Stimulated activated CD4-positive, alpha-beta T cell treated with anti-CD3 and anti-CD28 coated beads, Interleukin-4, amount 100 ng/mL, for 1 hour (primary cell): ENCODE data around the gene OPCML.

Experiments
- DNase-seq: peaks from one replicate; pipeline ENCODE4 v3.0.0-alpha.2; 2020

Gene OPCML

GRCh38 chr11:132866783-132867545, 665.3 kb downstream of the OPCML start:
- DNase-seq: no peak

- no peak for DNase-seq
These were observed 666.7 kb downstream of the OPCML start for GRCh38 chr11:132865623-132866022.

GRCh38 chr11:132864811-132865576, 667.3 kb downstream of the OPCML start:
- no peak for DNase-seq

GRCh38 chr11:132862933-132863332, 669.4 kb downstream of the OPCML start:
- no peak for DNase-seq

- no peak for DNase-seq
These were observed 670.2 kb downstream of the OPCML start for GRCh38 chr11:132862137-132862536.

GRCh38 chr11:132859306-132859705, 673.0 kb downstream of the OPCML start:
- DNase-seq: no peak

GRCh38 chr11:132858223-132858622, 674.1 kb downstream of the OPCML start:
- DNase-seq: no peak

GRCh38 chr11:132856032-132856431, 676.3 kb downstream of the OPCML start:
- DNase-seq: no peak

- no peak for DNase-seq
These were observed 676.8 kb downstream of the OPCML start for GRCh38 chr11:132855516-132855915.

- no peak for DNase-seq
These were observed 678.4 kb downstream of the OPCML start for GRCh38 chr11:132853886-132854285.

GRCh38 chr11:132852361-132852760, 679.9 kb downstream of the OPCML start:
- no peak for DNase-seq

- no peak for DNase-seq
These were observed 681.1 kb downstream of the OPCML start for GRCh38 chr11:132851247-132851646.

- no peak for DNase-seq
These were observed 682.0 kb downstream of the OPCML start for GRCh38 chr11:132850266-132850665.

GRCh38 chr11:132848336-132848735, 684.0 kb downstream of the OPCML start:
- no peak for DNase-seq

GRCh38 chr11:132846075-132846474, 686.2 kb downstream of the OPCML start:
- no peak for DNase-seq

GRCh38 chr11:132844956-132845696, 687.2 kb downstream of the OPCML start:
- no peak for DNase-seq

- no peak for DNase-seq
These were observed 691.6 kb downstream of the OPCML start for GRCh38 chr11:132840660-132841059.

- DNase-seq: no peak
These were observed 692.1 kb downstream of the OPCML start for GRCh38 chr11:132840191-132840590.

- no peak for DNase-seq
These were observed 692.9 kb downstream of the OPCML start for GRCh38 chr11:132839236-132839945.

GRCh38 chr11:132838627-132839026, 693.7 kb downstream of the OPCML start:
- no peak for DNase-seq

GRCh38 chr11:132831272-132831671, 701.0 kb downstream of the OPCML start:
- no peak for DNase-seq

GRCh38 chr11:132824642-132825041, 707.7 kb downstream of the OPCML start:
- DNase-seq: no peak

GRCh38 chr11:132822276-132822675, 710.0 kb downstream of the OPCML start:
- DNase-seq: no peak
